ENCODE data around the gene NIPAL3. TPM values are rescaled to one million over a fixed set of nuclear protein-coding genes. Genes with fewer than 3 reads are reported as not detected.

Gene NIPAL3
- total RNA-seq, result 73.9 TPM

- no peak within 1 kb of the TSS for H3K27ac ChIP-seq
- peak; percentile 89 to 97 for DNase-seq (ENCODE audit: low spot score in 2 of 2)
Measured at GRCh38 chr1:24415334-24415909, at the start of gene NIPAL3. Gene NIPAL3 (plus strand): TSS chr1:24415802. CDS start chr1:24419548, 3,746 bp downstream.

GRCh38 chr1:24366707-24367106 lies 48.9 kb upstream of the NIPAL3 start:
- TF ChIP-seq CTCF (IDR thresholded peaks at IDR 0.05), result no peak
- Histone ChIP-seq H3K4me3 (no peak overlapping the region), H3K4me1 (no peaks in the 10 kb centered on the region), H3K27ac (no peak overlapping the region), H3K9me3 (no peaks in the 10 kb centered on the region), H3K27me3 (no peaks in the 10 kb centered on the region), H3K36me3 (no peaks in the 10 kb centered on the region)
- intact Hi-C loops (cut with DNase I), result no loop called here
- DNase-seq (ENCODE audit: low spot score in 2 of 2), result no peak

More at GRCh38 chr1:24415334-24415909, at the start of gene NIPAL3:
- H3K27me3 ChIP-seq, result no peaks in the 10 kb centered on the region
- peak within 1 kb of the TSS; percentile 68 to 71 for H3K4me3 ChIP-seq
- TF ChIP-seq CTCF (IDR thresholded peaks at IDR 0.05), result peak; percentile 56 to 63 (median 62)
- no peaks in the 10 kb centered on the region for H3K36me3 ChIP-seq
- peaks cover 3 to 12% of the 10 kb centered on the region in 2 donors for H3K4me1 ChIP-seq
- intact Hi-C loops (cut with DNase I), result loop anchor here (5.0 kb wide), 2 partner anchors 87 to 222 kb away; partner anchors contain the start of gene RCAN3
- no peaks in the 10 kb centered on the region for H3K9me3 ChIP-seq

GRCh38 chr1:24369199-24369598 lies 46.4 kb upstream of the NIPAL3 start:
- no peaks in the 10 kb centered on the region for H3K9me3 ChIP-seq
- no peak overlapping the region for H3K4me3 ChIP-seq
- H3K27me3 ChIP-seq, result no peaks in the 10 kb centered on the region
- no peak overlapping the region for H3K27ac ChIP-seq
- intact Hi-C loops (cut with DNase I), result no loop called here
- no peak for TF ChIP-seq CTCF (IDR thresholded peaks at IDR 0.05)
- H3K4me1 ChIP-seq, result no peaks in the 10 kb centered on the region
- H3K36me3 ChIP-seq, result no peaks in the 10 kb centered on the region
- DNase-seq (ENCODE audit: low spot score in 2 of 2), result peak in 1 of 2 donors; percentile 71

GRCh38 chr1:24369801-24370200 lies 45.8 kb upstream of the NIPAL3 start:
- Histone ChIP-seq H3K27ac (no peak overlapping the region), H3K4me3 (no peak overlapping the region), H3K9me3 (no peaks in the 10 kb centered on the region), H3K36me3 (no peaks in the 10 kb centered on the region), H3K4me1 (no peaks in the 10 kb centered on the region), H3K27me3 (no peaks in the 10 kb centered on the region)
- no peak for TF ChIP-seq CTCF (IDR thresholded peaks at IDR 0.05)
- DNase-seq (ENCODE audit: low spot score in 2 of 2), result no peak
- intact Hi-C loops (cut with DNase I), result no loop called here

GRCh38 chr1:24373044-24373443 lies 42.6 kb upstream of the NIPAL3 start:
- intact Hi-C loops (cut with DNase I), result no loop called here
- DNase-seq (ENCODE audit: low spot score in 2 of 2), result no peak
- Histone ChIP-seq H3K27ac (no peak overlapping the region), H3K4me1 (no peaks in the 10 kb centered on the region), H3K9me3 (no peaks in the 10 kb centered on the region), H3K27me3 (no peaks in the 10 kb centered on the region), H3K4me3 (no peak overlapping the region), H3K36me3 (no peaks in the 10 kb centered on the region)
- TF ChIP-seq CTCF (IDR thresholded peaks at IDR 0.05), result no peak

- no peak for DNase-seq (ENCODE audit: low spot score in 2 of 2)
- Histone ChIP-seq H3K4me1 (no peaks in the 10 kb centered on the region), H3K36me3 (no peaks in the 10 kb centered on the region), H3K9me3 (no peaks in the 10 kb centered on the region), H3K4me3 (no peak overlapping the region), H3K27ac (no peak overlapping the region), H3K27me3 (no peaks in the 10 kb centered on the region)
- TF ChIP-seq CTCF (IDR thresholded peaks at IDR 0.05), result no peak
- intact Hi-C loops (cut with DNase I), result no loop called here
Measured at GRCh38 chr1:24373710-24374109, 41.9 kb upstream of the NIPAL3 start.

All from ascending aorta (tissue), 2 donors.